WTC11 (cell line): Measurements from ENCODE around the gene PCDHA8. TPM values are rescaled to one million over a fixed set of nuclear protein-coding genes. Genes with fewer than 3 reads are reported as not detected.
"Not testable (repeated sequence)": the region's sequence is repeated elsewhere in the genome, so short reads cannot be mapped to it uniquely, and the experiment has no call there.

Source experiments
- ATAC-seq: fragments of 200-7000 bp; cut with Tn5 transposase; 2 replicates; pipeline ENCODE4 v1.10.0; 2021; ENCODE audit warnings: mild to moderate bottlenecking, moderate library complexity
- CTCF ChIA-PET: fragments of 300-600 bp; sonication (Branson Sonifier 250); formaldehyde crosslinking; loops from one replicate; lab custom pipeline; 2021; ENCODE audit warnings: antibody characterized with exemption; lab: Charles Lee
- POLR2A ChIA-PET: fragments of 350-600 bp; sonication (Branson Sonifier 250); formaldehyde crosslinking; loops from one replicate; lab custom pipeline; 2021; ENCODE audit warnings: antibody characterized with exemption; lab: Charles Lee
- DNase-seq: peaks from one replicate; pipeline ENCODE4 v3.0.0; 2021; ENCODE audit warnings: low spot score
- H3K27ac Mint-ChIP-seq: 2 replicates; pipeline ENCODE4 v1.8.0; 2021; ENCODE audit warnings: mixed read lengths
- H3K27me3 Mint-ChIP-seq: 2 replicates; pipeline ENCODE4 v1.8.0; 2021; ENCODE audit warnings: low read depth, mild to moderate bottlenecking, moderate library complexity, mixed read lengths
- H3K36me3 Mint-ChIP-seq: 2 replicates; pipeline ENCODE4 v1.8.0; 2021; ENCODE audit warnings: mixed read lengths
- H3K4me1 Mint-ChIP-seq: 2 replicates; pipeline ENCODE4 v1.8.0; 2022; ENCODE audit warnings: mixed read lengths
- H3K4me3 Mint-ChIP-seq: 2 replicates; pipeline ENCODE4 v1.8.0; 2021; ENCODE audit warnings: mild to moderate bottlenecking, moderate library complexity, mixed read lengths
- H3K9me3 Mint-ChIP-seq: 2 replicates; pipeline ENCODE4 v1.8.0; 2021; ENCODE audit warnings: mixed read lengths
- FOXK1 ChIP-seq: sonication (generic); formaldehyde crosslinking; IDR thresholded peaks from 2 replicates; pipeline ENCODE4 v1.8.0; 2022; ENCODE audit warnings: mild to moderate bottlenecking, moderate library complexity, missing genetic modification reagents
- FOXP1 ChIP-seq: sonication (generic); formaldehyde crosslinking; IDR thresholded peaks from 2 replicates; pipeline ENCODE4 v1.8.0; 2022; ENCODE audit warnings: missing genetic modification reagents, mild to moderate bottlenecking, moderate library complexity, borderline replicate concordance
- NR1H2 ChIP-seq: sonication (generic); formaldehyde crosslinking; IDR thresholded peaks from 2 replicates; pipeline ENCODE4 v1.9.0; 2021; ENCODE audit warnings: mild to moderate bottlenecking, moderate library complexity, missing genetic modification reagents
- PRRX2 ChIP-seq: fragments of 250-450 bp; sonication (Bioruptor Pico); IDR thresholded peaks from 2 replicates; pipeline ENCODE4 v1.8.0; 2021; ENCODE audit warnings: mild to moderate bottlenecking
- SMAD3 ChIP-seq: sonication (generic); formaldehyde crosslinking; IDR thresholded peaks from 2 replicates; pipeline ENCODE4 v1.8.0; 2022; ENCODE audit warnings: missing genetic modification reagents, mild to moderate bottlenecking, borderline replicate concordance
- SP1 ChIP-seq: sonication (generic); formaldehyde crosslinking; conservative IDR thresholded peaks from 2 replicates; pipeline ENCODE4 v1.8.1; 2022; ENCODE audit warnings: missing genetic modification reagents
- TEAD4 ChIP-seq: sonication (generic); formaldehyde crosslinking; IDR thresholded peaks from 2 replicates; pipeline ENCODE4 v1.8.0; 2022; ENCODE audit warnings: mild to moderate bottlenecking, missing genetic modification reagents
- USF2 ChIP-seq: sonication (generic); formaldehyde crosslinking; IDR thresholded peaks from 2 replicates; pipeline ENCODE4 v1.8.1; 2023; ENCODE audit warnings: mild to moderate bottlenecking, missing genetic modification reagents, moderate library complexity
- total RNA-seq: library from RNA; stranded (reverse); gene quantifications from 3 replicates; pipeline ENCODE4 v1.2.3, GENCODE V29; 2021
- TF ChIP-seq, protein P1 (sequence below): fragments of 250-450 bp; sonication (Bioruptor Pico); IDR thresholded peaks from 2 replicates; pipeline ENCODE4 v1.9.0; 2021; ENCODE audit warnings: mild to moderate bottlenecking, borderline replicate concordance
- TF ChIP-seq, protein P2 (sequence below): sonication (generic); formaldehyde crosslinking; IDR thresholded peaks from 2 replicates; pipeline ENCODE4 v1.8.0; 2022; ENCODE audit warnings: mild to moderate bottlenecking, missing genetic modification reagents

PCDHA8 gene
- total RNA-seq, 1 experiment from 2014 or later, result 1.3 TPM

- TF ChIP-seq, protein P1, sequence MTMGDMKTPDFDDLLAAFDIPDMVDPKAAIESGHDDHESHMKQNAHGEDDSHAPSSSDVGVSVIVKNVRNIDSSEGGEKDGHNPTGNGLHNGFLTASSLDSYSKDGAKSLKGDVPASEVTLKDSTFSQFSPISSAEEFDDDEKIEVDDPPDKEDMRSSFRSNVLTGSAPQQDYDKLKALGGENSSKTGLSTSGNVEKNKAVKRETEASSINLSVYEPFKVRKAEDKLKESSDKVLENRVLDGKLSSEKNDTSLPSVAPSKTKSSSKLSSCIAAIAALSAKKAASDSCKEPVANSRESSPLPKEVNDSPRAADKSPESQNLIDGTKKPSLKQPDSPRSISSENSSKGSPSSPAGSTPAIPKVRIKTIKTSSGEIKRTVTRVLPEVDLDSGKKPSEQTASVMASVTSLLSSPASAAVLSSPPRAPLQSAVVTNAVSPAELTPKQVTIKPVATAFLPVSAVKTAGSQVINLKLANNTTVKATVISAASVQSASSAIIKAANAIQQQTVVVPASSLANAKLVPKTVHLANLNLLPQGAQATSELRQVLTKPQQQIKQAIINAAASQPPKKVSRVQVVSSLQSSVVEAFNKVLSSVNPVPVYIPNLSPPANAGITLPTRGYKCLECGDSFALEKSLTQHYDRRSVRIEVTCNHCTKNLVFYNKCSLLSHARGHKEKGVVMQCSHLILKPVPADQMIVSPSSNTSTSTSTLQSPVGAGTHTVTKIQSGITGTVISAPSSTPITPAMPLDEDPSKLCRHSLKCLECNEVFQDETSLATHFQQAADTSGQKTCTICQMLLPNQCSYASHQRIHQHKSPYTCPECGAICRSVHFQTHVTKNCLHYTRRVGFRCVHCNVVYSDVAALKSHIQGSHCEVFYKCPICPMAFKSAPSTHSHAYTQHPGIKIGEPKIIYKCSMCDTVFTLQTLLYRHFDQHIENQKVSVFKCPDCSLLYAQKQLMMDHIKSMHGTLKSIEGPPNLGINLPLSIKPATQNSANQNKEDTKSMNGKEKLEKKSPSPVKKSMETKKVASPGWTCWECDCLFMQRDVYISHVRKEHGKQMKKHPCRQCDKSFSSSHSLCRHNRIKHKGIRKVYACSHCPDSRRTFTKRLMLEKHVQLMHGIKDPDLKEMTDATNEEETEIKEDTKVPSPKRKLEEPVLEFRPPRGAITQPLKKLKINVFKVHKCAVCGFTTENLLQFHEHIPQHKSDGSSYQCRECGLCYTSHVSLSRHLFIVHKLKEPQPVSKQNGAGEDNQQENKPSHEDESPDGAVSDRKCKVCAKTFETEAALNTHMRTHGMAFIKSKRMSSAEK, result no peak
- no peak for TF ChIP-seq NR1H2 (CRISPR knock-in tag)
- TF ChIP-seq SMAD3 (CRISPR knock-in tag), result no peak
- TF ChIP-seq, protein P2, sequence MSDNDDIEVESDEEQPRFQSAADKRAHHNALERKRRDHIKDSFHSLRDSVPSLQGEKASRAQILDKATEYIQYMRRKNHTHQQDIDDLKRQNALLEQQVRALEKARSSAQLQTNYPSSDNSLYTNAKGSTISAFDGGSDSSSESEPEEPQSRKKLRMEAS (CRISPR knock-in tag), result peak; percentile 53; the same call in 1 of the 2 replicates
- TF ChIP-seq FOXK1 (CRISPR knock-in tag), result no peak
- TF ChIP-seq PRRX2 (CRISPR knock-in tag), result no peak
- no peak for TF ChIP-seq USF2 (CRISPR knock-in tag)
- no peak for TF ChIP-seq TEAD4 (CRISPR knock-in tag)
These were observed 33.9 kb upstream of the PCDHA8 start, which contains the start of gene PCDHA4 (continued) for GRCh38 chr5:140806834-140807775.

DNA sequence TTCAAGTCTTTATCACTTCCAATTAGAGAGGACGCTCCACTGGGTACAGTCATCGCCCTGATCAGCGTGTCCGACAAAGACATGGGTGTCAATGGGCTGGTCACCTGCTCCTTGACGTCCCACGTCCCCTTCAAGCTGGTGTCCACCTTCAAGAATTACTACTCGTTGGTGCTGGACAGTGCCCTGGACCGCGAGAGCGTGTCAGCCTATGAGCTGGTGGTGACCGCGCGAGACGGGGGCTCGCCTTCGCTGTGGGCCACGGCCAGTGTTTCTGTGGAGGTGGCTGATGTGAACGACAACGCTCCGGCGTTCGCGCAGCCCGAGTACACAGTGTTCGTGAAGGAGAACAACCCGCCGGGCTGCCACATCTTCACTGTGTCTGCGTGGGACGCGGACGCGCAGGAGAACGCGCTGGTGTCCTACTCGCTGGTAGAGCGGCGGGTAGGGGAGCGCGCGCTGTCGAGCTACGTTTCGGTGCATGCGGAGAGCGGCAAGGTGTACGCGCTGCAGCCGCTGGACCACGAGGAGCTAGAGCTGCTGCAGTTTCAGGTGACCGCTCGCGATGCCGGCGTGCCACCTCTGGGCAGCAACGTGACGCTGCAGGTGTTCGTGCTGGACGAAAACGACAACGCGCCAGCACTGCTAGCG, 32.6 kb upstream of the PCDHA8 start:
- H3K27me3 Mint-ChIP-seq, POLR2A ChIA-PET, DNase-seq, H3K27ac Mint-ChIP-seq, H3K9me3 Mint-ChIP-seq, H3K4me1 Mint-ChIP-seq, H3K36me3 Mint-ChIP-seq, ATAC-seq: not testable (repeated sequence)
- CTCF ChIA-PET, result interaction anchor here (0.6 to 5.4 kb wide), 30 partner anchors 11 to 449 kb away, joined by 3 to 61 read pairs (median 4); partner anchors contain the start of genes IK, PCDHA1, PCDHA10 and PCDHA11
- peak overlapping the region; percentile 92; the same call in 1 of the 2 replicates for H3K4me3 Mint-ChIP-seq

DNA sequence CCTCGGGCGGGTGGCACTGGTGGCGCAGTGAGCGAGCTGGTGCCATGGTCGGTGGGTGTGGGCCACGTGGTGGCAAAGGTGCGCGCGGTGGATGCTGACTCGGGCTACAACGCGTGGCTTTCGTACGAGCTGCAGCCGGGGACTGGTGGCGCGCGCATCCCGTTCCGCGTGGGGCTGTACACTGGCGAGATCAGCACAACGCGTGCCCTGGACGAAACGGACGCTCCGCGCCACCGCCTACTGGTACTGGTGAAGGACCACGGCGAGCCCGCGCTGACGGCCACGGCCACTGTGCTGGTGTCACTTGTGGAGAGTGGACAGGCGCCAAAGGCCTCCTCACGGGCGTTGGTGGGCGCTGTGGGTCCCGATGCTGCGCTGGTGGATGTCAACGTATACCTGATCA, 32.1 kb upstream of the PCDHA8 start:
- no peak for DNase-seq
- Mint-ChIP-seq H3K27me3 (no peaks in the 10 kb centered on the region), H3K36me3 (peaks cover 2% of the 10 kb centered on the region; the same call in 1 of the 2 replicates), H3K27ac (no peak overlapping the region), H3K9me3 (no peaks in the 10 kb centered on the region), H3K4me3 (peak overlapping the region; percentile 16; the same call in 1 of the 2 replicates), H3K4me1 (peaks cover 7% of the 10 kb centered on the region)
- ATAC-seq, result no peak
- CTCF ChIA-PET, result interaction anchor here (0.7 to 5.4 kb wide), 7 partner anchors 12 to 231 kb away, joined by 3 to 52 read pairs (median 3); partner anchors contain the start of genes PCDHA1, PCDHA10, PCDHA5 and PCDHA7
- TF ChIP-seq SP1 (CRISPR knock-in tag), result no peak
- 0 out of 2 replicates have a peak, but pooled peaks have one; percentile 30 for TF ChIP-seq FOXP1
- POLR2A ChIA-PET, result no interaction called here
